ENCODE measurements around the gene POLG2.
"Not testable (repeated sequence)": the region's sequence is repeated elsewhere in the genome, so short reads cannot be mapped to it uniquely, and the experiment has no call there.

The POLG2 gene

GRCh38 chr17:64505340-64506200 lies 8.7 kb upstream of the POLG2 start:
- no peak for FAIRE-seq

GRCh38 chr17:64504769-64505339 lies 8.0 kb upstream of the POLG2 start:
- no peak for FAIRE-seq

GRCh38 chr17:64503821-64504768 lies 7.2 kb upstream of the POLG2 start:
- FAIRE-seq: no peak

- FAIRE-seq: no peak
Measured at GRCh38 chr17:64503341-64503740, 6.5 kb upstream of the POLG2 start.

GRCh38 chr17:64502809-64503208 lies 6.0 kb upstream of the POLG2 start:
- FAIRE-seq: no peak

- FAIRE-seq: no peak
Measured at GRCh38 chr17:64502021-64502420, 5.2 kb upstream of the POLG2 start.

- FAIRE-seq: no peak
Measured at GRCh38 chr17:64500862-64501765, 4.3 kb upstream of the POLG2 start.

GRCh38 chr17:64500487-64500859 lies 3.6 kb upstream of the POLG2 start:
- FAIRE-seq: no peak

- no peak for FAIRE-seq
Measured at GRCh38 chr17:64499805-64500486, 3.1 kb upstream of the POLG2 start.

- no peak for FAIRE-seq
Measured at GRCh38 chr17:64498308-64499203, 1.7 kb upstream of the POLG2 start.

GRCh38 chr17:64497565-64498035 lies 746 bp upstream of the POLG2 start:
- no peak for FAIRE-seq

GRCh38 chr17:64496348-64496785 lies 487 bp downstream of the POLG2 start:
- no peak for FAIRE-seq

- FAIRE-seq: not testable (repeated sequence)
Measured at GRCh38 chr17:64495300-64495699, 1.6 kb downstream of the POLG2 start.

GRCh38 chr17:64494121-64494520 lies 2.7 kb downstream of the POLG2 start:
- no peak for FAIRE-seq

GRCh38 chr17:64492481-64493109 lies 4.3 kb downstream of the POLG2 start:
- FAIRE-seq: no peak

GRCh38 chr17:64491994-64492393 lies 4.9 kb downstream of the POLG2 start:
- no peak for FAIRE-seq

- no peak for FAIRE-seq
Measured at GRCh38 chr17:64491034-64491860, 5.6 kb downstream of the POLG2 start.

GRCh38 chr17:64488301-64488700 lies 8.6 kb downstream of the POLG2 start:
- no peak for FAIRE-seq

- FAIRE-seq: no peak
Measured at GRCh38 chr17:64484380-64484779, 12.5 kb downstream of the POLG2 start.

All from islet of Langerhans (tissue), 1 donor.